Pons (tissue), 1 donor: Measurements from ENCODE around the gene EFCAB8.
"Not testable (repeated sequence)": the region's sequence is repeated elsewhere in the genome, so short reads cannot be mapped to it uniquely, and the experiment has no call there.

ENCODE experiments used
- DNase-seq: peaks from one replicate; pipeline ENCODE4 v3.0.0-alpha.2; 2016; ENCODE audit warnings: low spot score

The EFCAB8 gene

DNA sequence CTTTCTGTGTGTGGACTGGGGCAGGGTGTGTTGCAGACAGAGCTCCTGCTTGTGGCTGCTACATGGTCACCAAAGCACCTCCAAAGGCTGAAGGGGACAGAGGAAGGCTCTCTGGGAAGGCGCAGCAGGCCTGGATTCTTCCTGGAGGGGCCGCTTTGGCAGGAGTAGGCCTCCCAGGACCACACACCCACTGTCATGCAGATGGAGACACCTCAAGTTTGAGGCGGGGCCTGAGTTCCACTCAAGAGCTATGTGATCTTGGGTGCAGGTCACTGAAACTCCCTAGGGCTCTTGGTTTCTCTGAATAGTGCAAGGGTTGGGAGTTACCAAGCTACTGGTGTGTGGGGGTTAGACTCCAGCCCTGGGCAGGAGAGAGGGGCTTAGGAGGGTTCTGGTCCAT, 27.9 kb downstream of the EFCAB8 start:
- DNase-seq = no peak

DNA sequence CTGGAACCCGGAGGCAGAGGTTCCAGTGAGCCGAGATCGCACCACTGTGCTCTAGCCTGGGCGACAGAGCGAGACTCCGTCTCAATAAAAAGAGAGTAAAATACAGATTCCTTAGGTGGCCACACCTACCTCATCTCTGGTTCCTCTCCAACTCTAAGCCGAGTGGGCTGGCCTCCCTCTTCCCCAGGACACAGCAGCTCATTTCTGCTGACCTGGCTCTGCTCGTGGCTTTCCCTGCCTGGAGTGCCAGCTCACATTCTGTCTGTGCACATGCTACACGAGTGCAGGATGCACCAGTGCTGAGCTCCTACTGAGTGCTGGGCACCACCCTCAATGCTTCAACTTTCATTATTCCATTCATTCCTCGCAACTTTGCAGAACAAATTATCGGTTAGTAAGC, 28.8 kb downstream of the EFCAB8 start:
- DNase-seq = no peak

- DNase-seq = no peak
Measured at GRCh38 chr20:32888636-32889035, 29.9 kb downstream of the EFCAB8 start.

DNA sequence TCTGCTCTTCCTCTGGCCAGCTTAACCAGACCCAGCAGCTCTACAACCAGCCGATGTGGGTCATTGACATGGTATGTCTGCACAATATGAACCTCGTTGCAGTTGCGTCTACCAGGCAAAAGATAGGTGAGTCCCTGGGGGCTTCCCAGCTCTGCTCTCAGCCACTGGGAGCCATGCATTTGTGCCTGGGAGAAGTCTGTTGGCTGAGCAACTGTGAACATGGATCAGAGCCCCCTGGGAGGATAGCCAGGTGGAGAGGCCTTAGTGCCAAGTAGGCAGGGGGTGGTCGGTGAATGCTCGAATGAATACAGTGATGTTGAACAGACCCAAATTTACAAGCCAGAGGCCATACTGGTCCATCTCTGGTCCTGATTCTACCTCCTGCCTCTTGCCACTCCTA, 30.6 kb downstream of the EFCAB8 start:
- DNase-seq = no peak

DNA sequence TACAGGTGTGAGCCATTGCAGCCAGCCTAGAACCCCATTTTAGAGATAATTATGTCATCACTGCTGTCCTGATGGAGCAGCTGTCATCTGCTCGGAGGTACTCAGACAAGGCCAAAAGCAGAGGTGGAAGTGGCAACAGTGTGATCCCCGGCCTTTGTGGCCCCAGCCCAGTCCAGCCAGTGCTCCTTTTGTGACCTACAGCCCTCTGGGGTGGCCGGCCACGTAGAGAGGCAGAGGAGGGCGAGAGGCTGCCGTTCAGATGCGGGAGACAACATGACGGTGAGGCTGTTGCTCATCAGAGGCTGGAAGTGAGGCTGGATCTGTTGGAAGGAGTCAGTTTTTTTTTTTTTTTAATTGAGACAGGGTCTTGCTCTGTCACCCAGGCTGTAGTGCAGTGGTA, 32.8 kb downstream of the EFCAB8 start:
- no peak for DNase-seq

GRCh38 chr20:32891926-32892660, 33.4 kb downstream of the EFCAB8 start:
- DNase-seq = no peak

- no peak for DNase-seq
Measured at GRCh38 chr20:32893263-32894025, 34.7 kb downstream of the EFCAB8 start.

- no peak for DNase-seq
Measured at GRCh38 chr20:32894026-32894483, 35.3 kb downstream of the EFCAB8 start.

DNA sequence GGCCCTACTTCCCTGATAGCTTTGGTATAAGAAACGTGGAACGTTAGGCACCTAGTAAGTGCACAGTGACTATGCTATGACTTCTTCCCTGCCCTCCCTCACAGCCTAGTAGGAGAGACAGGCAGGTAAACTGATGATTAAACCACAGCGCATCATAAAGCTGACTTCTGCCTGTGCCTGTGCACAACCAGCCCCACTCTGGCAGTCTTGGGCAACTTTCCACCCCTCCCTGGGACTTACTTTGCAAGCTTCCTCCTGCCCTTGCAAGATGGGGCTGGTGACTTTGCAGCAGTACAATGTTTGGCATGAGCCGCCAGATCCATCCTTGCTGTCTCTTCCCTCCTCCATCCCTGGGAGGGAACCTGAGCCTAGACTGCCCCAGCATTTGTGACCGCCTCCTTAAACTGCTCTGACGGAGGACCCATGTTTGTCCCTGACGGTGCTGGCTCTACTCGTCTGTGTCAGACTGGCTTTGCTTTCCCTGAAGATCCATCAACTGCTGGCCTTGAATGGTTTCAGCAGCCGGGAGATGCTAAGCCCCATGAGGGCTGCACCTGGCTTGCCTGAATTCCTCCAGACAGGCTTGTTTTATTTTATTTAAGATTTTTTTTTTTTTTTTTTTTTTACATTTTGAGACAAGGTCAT, 36.1 kb downstream of the EFCAB8 start:
- DNase-seq = no peak

GRCh38 chr20:32896521-32897280, 38.0 kb downstream of the EFCAB8 start:
- DNase-seq = peak; percentile 7

- DNase-seq = no peak
Measured at GRCh38 chr20:32898729-32899128, 40.0 kb downstream of the EFCAB8 start.

- peak; percentile 59 for DNase-seq
Measured at GRCh38 chr20:32902456-32903420, 44.0 kb downstream of the EFCAB8 start.

DNA sequence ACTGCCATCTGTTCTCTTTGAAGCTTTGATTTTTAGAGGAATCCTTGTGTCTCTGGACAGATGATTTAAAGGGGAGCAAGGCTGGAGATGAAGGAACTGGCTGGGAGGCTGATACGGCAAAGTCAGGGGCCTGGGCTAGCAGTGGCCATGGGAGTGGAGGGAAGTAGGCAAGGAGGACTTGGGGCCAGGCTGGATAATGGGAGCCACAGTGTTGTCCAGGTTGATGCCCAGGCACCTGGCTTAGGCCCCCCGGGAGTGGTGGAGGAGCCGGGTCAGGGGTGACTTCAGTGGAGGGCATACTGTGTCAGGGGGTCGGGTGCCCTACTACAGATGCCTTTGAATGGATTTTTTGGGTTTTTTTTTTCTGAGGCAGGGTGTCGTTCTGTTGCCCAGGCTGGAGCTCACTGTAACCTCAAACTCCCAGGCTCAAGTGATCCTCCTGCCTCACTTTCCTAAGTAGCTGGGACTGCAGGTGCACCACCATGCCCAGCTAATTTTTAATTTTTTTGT, 45.0 kb downstream of the EFCAB8 start:
- DNase-seq = no peak

- DNase-seq = not testable (repeated sequence)
Measured at GRCh38 chr20:32904678-32905077, 46.0 kb downstream of the EFCAB8 start.

GRCh38 chr20:32906200-32906599, 47.5 kb downstream of the EFCAB8 start:
- no peak for DNase-seq

GRCh38 chr20:32906871-32907495, 48.3 kb downstream of the EFCAB8 start:
- no peak for DNase-seq

- DNase-seq = no peak
Measured at GRCh38 chr20:32907886-32908285, 49.2 kb downstream of the EFCAB8 start.

- DNase-seq = no peak
Measured at GRCh38 chr20:32908334-32909292, 49.9 kb downstream of the EFCAB8 start.

DNA sequence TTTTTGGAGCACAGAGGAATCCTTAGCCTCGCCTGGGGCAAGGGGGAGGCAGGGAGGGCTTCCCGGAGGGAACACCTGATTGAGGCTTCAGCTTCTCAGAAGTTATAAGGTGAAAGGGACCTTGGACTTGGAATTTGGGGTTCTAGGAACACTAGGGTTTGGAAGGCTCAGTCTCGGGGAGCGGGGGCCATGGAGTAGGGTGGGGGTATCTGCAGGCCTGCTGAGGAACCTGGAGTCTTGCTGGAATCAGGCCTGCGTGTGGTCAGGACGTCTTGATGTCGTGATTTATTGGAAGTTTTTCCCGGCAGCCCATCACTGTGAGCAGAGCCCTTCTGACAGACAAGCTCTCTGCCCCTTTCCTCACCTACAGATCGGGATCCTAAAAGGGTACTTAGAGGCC, 50.7 kb downstream of the EFCAB8 start:
- no peak for DNase-seq
